ENCODE measurements around the gene C2orf42.

Gene C2orf42

GRCh38 chr2:70126413-70126812, 64.4 kb downstream of the C2orf42 start:
- H3F3A ChIP-seq (ENCODE audit: control insufficient read depth, insufficient read depth), result peaks cover 47% of the 10 kb centered on the region
- H3K79me2 ChIP-seq (ENCODE audit: control insufficient read depth, low read length), result no peaks in the 10 kb centered on the region
- no peaks in the 10 kb centered on the region for H3K9me3 ChIP-seq (ENCODE audit: control insufficient read depth, insufficient read depth, low read length)
- peak overlapping the region; percentile 90 for H3K4me2 ChIP-seq (ENCODE audit: low read length)
- TF ChIP-seq CTCF (IDR thresholded peaks at IDR 0.05; ENCODE audit: low read depth, low read length, poor library complexity, severe bottlenecking), result no peak
- no peak for TF ChIP-seq EZH2phosphoT487 (IDR thresholded peaks at IDR 0.05; ENCODE audit: borderline replicate concordance, low read length)
- H3K4me1 ChIP-seq (ENCODE audit: control insufficient read depth, low read length), result peaks cover 78% of the 10 kb centered on the region
- peak overlapping the region; percentile 87 for H3K4me3 ChIP-seq (ENCODE audit: low read length)
- no peaks in the 10 kb centered on the region for H4K20me1 ChIP-seq (ENCODE audit: control insufficient read depth, insufficient read depth, low read depth, low read length)
- H3K36me3 ChIP-seq (ENCODE audit: control insufficient read depth, low read length), result no peaks in the 10 kb centered on the region
- peak overlapping the region; percentile 96 for H3K27ac ChIP-seq (ENCODE audit: low read depth, low read length)
- H3K9me2 ChIP-seq (replicated peaks; ENCODE audit: control insufficient read depth, low read length), result no peaks in the 10 kb centered on the region
- H3K27me3 ChIP-seq (ENCODE audit: control insufficient read depth, low read length), result no peaks in the 10 kb centered on the region

DNA sequence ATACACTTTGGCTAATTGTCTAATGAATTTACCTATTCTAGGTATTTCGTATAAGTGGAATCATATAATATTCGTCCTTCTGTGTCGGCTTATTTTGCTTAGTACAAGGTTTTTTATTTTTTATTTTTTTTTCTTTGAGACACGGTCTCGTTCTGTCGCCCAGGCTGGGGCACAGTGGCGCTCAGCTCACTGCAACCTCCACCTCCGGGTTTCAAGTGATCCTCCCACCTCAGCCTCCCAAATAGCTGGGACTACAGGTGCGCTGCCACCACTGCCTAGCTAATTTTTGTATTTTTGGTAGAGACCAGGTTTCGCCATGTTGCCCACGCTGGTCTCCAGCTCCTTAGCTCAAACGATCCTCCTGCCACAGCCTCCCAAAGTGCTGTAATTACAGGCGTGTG, 65.3 kb downstream of the C2orf42 start:
- Histone ChIP-seq H3K9me3 (ENCODE audit: control insufficient read depth, insufficient read depth, low read length) (no peaks in the 10 kb centered on the region), H3K4me3 (ENCODE audit: low read length) (peak overlapping the region; percentile 87), H4K20me1 (ENCODE audit: control insufficient read depth, insufficient read depth, low read depth, low read length) (no peaks in the 10 kb centered on the region), H3K79me2 (ENCODE audit: control insufficient read depth, low read length) (no peaks in the 10 kb centered on the region), H3K36me3 (ENCODE audit: control insufficient read depth, low read length) (no peaks in the 10 kb centered on the region), H3K9me2 (replicated peaks; ENCODE audit: control insufficient read depth, low read length) (no peaks in the 10 kb centered on the region), H3K4me2 (ENCODE audit: low read length) (peak overlapping the region; percentile 90), H3F3A (ENCODE audit: control insufficient read depth, insufficient read depth) (peaks cover 50% of the 10 kb centered on the region), H3K27ac (ENCODE audit: low read depth, low read length) (peak overlapping the region; percentile 96), H3K27me3 (ENCODE audit: control insufficient read depth, low read length) (no peaks in the 10 kb centered on the region), H3K4me1 (ENCODE audit: control insufficient read depth, low read length) (peaks cover 78% of the 10 kb centered on the region)
- TF ChIP-seq EZH2phosphoT487 (IDR thresholded peaks at IDR 0.05; ENCODE audit: borderline replicate concordance, low read length) (no peak), CTCF (IDR thresholded peaks at IDR 0.05; ENCODE audit: low read depth, low read length, poor library complexity, severe bottlenecking) (no peak)

GRCh38 chr2:70124983-70125480, 65.8 kb downstream of the C2orf42 start:
- no peaks in the 10 kb centered on the region for H4K20me1 ChIP-seq (ENCODE audit: control insufficient read depth, insufficient read depth, low read depth, low read length)
- H3K4me3 ChIP-seq (ENCODE audit: low read length), result peak overlapping the region; percentile 87
- H3K4me1 ChIP-seq (ENCODE audit: control insufficient read depth, low read length), result peaks cover 82% of the 10 kb centered on the region
- no peaks in the 10 kb centered on the region for H3K36me3 ChIP-seq (ENCODE audit: control insufficient read depth, low read length)
- peak overlapping the region; percentile 96 for H3K27ac ChIP-seq (ENCODE audit: low read depth, low read length)
- H3K9me2 ChIP-seq (replicated peaks; ENCODE audit: control insufficient read depth, low read length), result no peaks in the 10 kb centered on the region
- no peaks in the 10 kb centered on the region for H3K27me3 ChIP-seq (ENCODE audit: control insufficient read depth, low read length)
- TF ChIP-seq CTCF (IDR thresholded peaks at IDR 0.05; ENCODE audit: low read depth, low read length, poor library complexity, severe bottlenecking) (no peak), EZH2phosphoT487 (IDR thresholded peaks at IDR 0.05; ENCODE audit: borderline replicate concordance, low read length) (no peak)
- peak overlapping the region; percentile 90 for H3K4me2 ChIP-seq (ENCODE audit: low read length)
- peaks cover 50% of the 10 kb centered on the region for H3F3A ChIP-seq (ENCODE audit: control insufficient read depth, insufficient read depth)
- no peaks in the 10 kb centered on the region for H3K79me2 ChIP-seq (ENCODE audit: control insufficient read depth, low read length)
- H3K9me3 ChIP-seq (ENCODE audit: control insufficient read depth, insufficient read depth, low read length), result no peaks in the 10 kb centered on the region

Data from DOHH2 (cell line).